CD4-positive, alpha-beta memory T cell (primary cell): ENCODE results near the gene ASB6. TPM values are rescaled to one million over a fixed set of nuclear protein-coding genes. Genes with fewer than 3 reads are reported as not detected.

Source experiments
- CTCF ChIA-PET: fragments of 350-600 bp; sonication (Branson Sonifier 250); formaldehyde crosslinking; loops from one replicate; lab custom pipeline; 2021; ENCODE audit warnings: inconsistent platforms; ENCODE audit not compliant: partially characterized antibody; lab: Charles Lee
- POLR2A ChIA-PET: fragments of 350-600 bp; sonication (Branson Sonifier 250); formaldehyde crosslinking; loops from one replicate; lab custom pipeline; 2021; ENCODE audit not compliant: partially characterized antibody; lab: Charles Lee
- DNase-seq, 5 donors: peaks; one replicate each; pipeline versions ENCODE4 v3.0.0 to v3.0.0-alpha.2; 2020 to 2022; ENCODE audit warnings: mixed read lengths in 1 of 5
- H3K27ac ChIP-seq: one replicate; pipeline ENCODE4 v1.7.0; 2013; ENCODE audit warnings: low read depth, low read length
- H3K27me3 ChIP-seq: 2 replicates; pipeline ENCODE4 v1.7.0; 2013; ENCODE audit warnings: mild to moderate bottlenecking, low read length, moderate library complexity; ENCODE audit not compliant: insufficient read depth
- H3K36me3 ChIP-seq: 2 replicates; pipeline ENCODE4 v1.7.0; 2013; ENCODE audit warnings: mild to moderate bottlenecking, low read length, moderate library complexity; ENCODE audit not compliant: insufficient read depth
- H3K4me1 ChIP-seq: 2 replicates; pipeline ENCODE4 v1.7.0; 2013; ENCODE audit warnings: mild to moderate bottlenecking, low read length, moderate library complexity; ENCODE audit not compliant: insufficient read depth
- H3K4me3 ChIP-seq, 2 donors: one replicate each; pipeline ENCODE4 v1.7.0; 2013; ENCODE audit warnings: low read length in 2 of 2, mild to moderate bottlenecking in 1 of 2
- H3K9me3 ChIP-seq, 2 donors: one replicate each; pipeline ENCODE4 v1.7.0; 2013; ENCODE audit warnings: low read length in 2 of 2, control low read depth in 1 of 2; ENCODE audit not compliant: control insufficient read depth in 1 of 2
- H3K27ac Mint-ChIP-seq, 7 donors: one replicate each; pipeline ENCODE4 v1.8.0; 2020 to 2021; ENCODE audit warnings: mixed read lengths in 7 of 7, mild to moderate bottlenecking in 6 of 7, inconsistent platforms in 3 of 7, moderate library complexity in 3 of 7
- H3K27me3 Mint-ChIP-seq, 2 donors: one replicate each; pipeline ENCODE4 v1.8.0; 2020 to 2021; ENCODE audit warnings: mixed read lengths in 2 of 2
- H3K36me3 Mint-ChIP-seq, 2 donors: one replicate each; pipeline ENCODE4 v1.8.0; 2020 to 2021; ENCODE audit warnings: mixed read lengths in 2 of 2, inconsistent platforms in 1 of 2, mild to moderate bottlenecking in 1 of 2
- H3K4me1 Mint-ChIP-seq, 4 donors: one replicate each; pipeline ENCODE4 v1.8.0; 2020 to 2021; ENCODE audit warnings: mixed read lengths in 4 of 4, mild to moderate bottlenecking in 1 of 4
- H3K4me3 Mint-ChIP-seq, 8 donors: one replicate each; pipeline ENCODE4 v1.8.0; 2020 to 2021; ENCODE audit warnings: mixed read lengths in 8 of 8, mild to moderate bottlenecking in 7 of 8, moderate library complexity in 6 of 8, inconsistent platforms in 3 of 8
- H3K9me3 Mint-ChIP-seq, 8 donors: one replicate each; pipeline ENCODE4 v1.8.0; 2020 to 2021; ENCODE audit warnings: mixed read lengths in 8 of 8, mild to moderate bottlenecking in 5 of 8, inconsistent platforms in 3 of 8, moderate library complexity in 1 of 8
- intact Hi-C: fragments of 100-400 bp; cut with micrococcal nuclease; formaldehyde crosslinking; loops from one replicate; pipeline ENCODE4 v1.15.1; 2023
- polyA plus RNA-seq, 2 donors: library from polyadenylated mRNA; unstranded; fragments of 300-500 nt; fragmentation: Illumina TruSeq; gene quantifications; one replicate each; pipeline ENCODE4 v1.2.3, GENCODE V29; 2021
- total RNA-seq, 2 experiments: library from RNA; stranded (reverse); gene quantifications; one replicate each; pipeline ENCODE4 v1.2.3, GENCODE V29; 2021

Gene ASB6
- total and polyA plus RNA-seq, 4 experiments from 2014 or later, result 17.3 to 33.1 (median 31.4) TPM

DNA sequence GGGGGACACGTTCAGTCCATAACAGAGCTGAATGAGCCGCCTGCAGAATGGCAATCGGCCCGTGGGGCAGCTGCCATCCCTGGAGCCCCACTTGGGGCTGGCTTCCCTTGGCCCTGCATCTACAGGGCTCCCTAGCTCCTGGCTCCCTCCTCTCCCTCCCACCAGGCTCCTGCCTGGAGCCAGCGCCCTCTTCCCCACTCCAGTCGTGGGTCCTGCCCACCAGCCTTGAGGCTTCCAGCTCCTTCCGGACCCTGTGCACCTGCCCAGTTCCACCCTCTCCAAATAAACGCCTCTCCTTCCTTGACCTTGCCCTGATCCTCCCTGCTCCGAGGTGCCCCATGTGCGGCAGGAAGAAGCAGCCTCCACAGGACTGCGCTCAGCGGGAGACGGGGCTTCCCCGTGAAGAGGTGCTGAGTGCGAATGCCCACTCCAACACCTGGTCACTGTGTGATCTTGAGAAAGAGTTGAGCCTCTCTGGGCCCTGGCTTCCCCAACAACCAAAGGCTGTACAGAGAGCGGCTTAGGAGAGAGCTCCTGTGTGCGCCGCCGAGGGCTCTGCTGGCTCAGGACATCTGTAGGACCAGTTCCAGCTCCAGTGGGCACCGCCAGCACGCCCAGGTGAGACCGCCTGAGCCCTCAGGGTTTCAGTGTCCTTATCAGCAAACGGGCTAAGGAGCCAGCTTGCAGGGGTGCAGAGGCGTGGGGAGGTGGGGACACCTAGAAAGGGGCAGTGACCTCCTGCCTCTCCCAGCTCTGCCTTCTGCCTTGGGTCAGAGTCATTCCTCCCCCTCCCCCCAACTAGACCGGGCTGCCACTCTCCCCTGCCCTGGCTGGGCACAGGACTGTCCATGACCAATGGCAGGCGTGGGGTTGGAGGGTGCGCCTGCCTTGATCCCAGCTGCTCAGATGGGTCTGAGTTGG is 33.1 kb downstream of the ASB6 start:
- Mint-ChIP-seq H3K27me3 (no peaks in the 10 kb centered on the region), H3K36me3 (no peaks in the 10 kb centered on the region), H3K4me1 (peaks cover 20 to 56% (median 41%) of the 10 kb centered on the region in 4 donors), H3K4me3 (peak overlapping the region in 5 of 8 donors; percentile 2 to 54 (median 34)), H3K9me3 (no peaks in the 10 kb centered on the region), H3K27ac (peak overlapping the region; percentile 64 to 90 (median 79))
- Histone ChIP-seq H3K36me3 (no peaks in the 10 kb centered on the region), H3K4me1 (peaks cover 36% of the 10 kb centered on the region), H3K9me3 (no peaks in the 10 kb centered on the region), H3K27me3 (no peaks in the 10 kb centered on the region), H3K27ac (peak overlapping the region; percentile 12), H3K4me3 (no peak overlapping the region)
- CTCF ChIA-PET, result interaction anchor here (0.7 to 2.4 kb wide), 12 partner anchors 15 to 477 kb away, joined by 3 to 16 read pairs (median 4); partner anchors contain the start of gene NTMT1
- intact Hi-C loops, result no loop called here
- DNase-seq, result no peak
- POLR2A ChIA-PET, result interaction anchor here (0.5 to 4.1 kb wide), 15 partner anchors 11 to 469 kb away, joined by 3 to 42 read pairs (median 3); partner anchors contain the start of genes IER5L and NTMT1

DNA sequence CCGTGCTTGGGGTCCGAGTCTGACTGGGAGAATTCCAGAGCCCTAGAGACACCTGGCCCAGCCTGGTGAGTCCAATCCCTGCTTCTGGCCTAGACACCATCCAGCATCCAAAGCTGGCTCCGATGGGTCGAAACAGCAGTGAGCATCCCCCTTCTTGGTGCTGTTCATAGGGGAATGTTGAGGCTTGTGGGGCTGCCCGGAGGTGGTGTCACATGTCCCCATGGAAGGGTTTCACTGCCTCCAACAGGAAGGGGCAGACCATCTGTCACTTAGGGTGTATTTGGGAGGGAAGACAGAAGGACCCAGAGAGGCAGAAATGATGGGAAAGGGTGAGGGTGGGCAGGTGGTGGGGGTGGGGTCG is 34.9 kb downstream of the ASB6 start:
- POLR2A ChIA-PET, result interaction anchor here (1.2 to 3.5 kb wide), 6 partner anchors 9 to 469 kb away, joined by 3 to 25 read pairs (median 4); partner anchors contain the start of gene IER5L
- Histone ChIP-seq H3K27me3 (no peaks in the 10 kb centered on the region), H3K27ac (no peak overlapping the region), H3K4me1 (peaks cover 42% of the 10 kb centered on the region), H3K4me3 (no peak overlapping the region), H3K36me3 (no peaks in the 10 kb centered on the region), H3K9me3 (no peaks in the 10 kb centered on the region)
- no peaks in the 10 kb centered on the region for H3K27me3 Mint-ChIP-seq
- peak overlapping the region in 1 of 8 donors; percentile 53 for H3K4me3 Mint-ChIP-seq
- peak overlapping the region in 6 of 7 donors; percentile 69 to 90 (median 83) for H3K27ac Mint-ChIP-seq
- H3K4me1 Mint-ChIP-seq, result peaks cover 20 to 61% (median 43%) of the 10 kb centered on the region in 4 donors
- CTCF ChIA-PET, result interaction anchor here (0.8 to 2.5 kb wide), 6 partner anchors 15 to 475 kb away, joined by 3 to 19 read pairs (median 9); no protein-coding TSS in a partner anchor
- no peaks in the 10 kb centered on the region for H3K9me3 Mint-ChIP-seq
- no peak for DNase-seq
- H3K36me3 Mint-ChIP-seq, result no peaks in the 10 kb centered on the region
- intact Hi-C loops, result no loop called here

DNA sequence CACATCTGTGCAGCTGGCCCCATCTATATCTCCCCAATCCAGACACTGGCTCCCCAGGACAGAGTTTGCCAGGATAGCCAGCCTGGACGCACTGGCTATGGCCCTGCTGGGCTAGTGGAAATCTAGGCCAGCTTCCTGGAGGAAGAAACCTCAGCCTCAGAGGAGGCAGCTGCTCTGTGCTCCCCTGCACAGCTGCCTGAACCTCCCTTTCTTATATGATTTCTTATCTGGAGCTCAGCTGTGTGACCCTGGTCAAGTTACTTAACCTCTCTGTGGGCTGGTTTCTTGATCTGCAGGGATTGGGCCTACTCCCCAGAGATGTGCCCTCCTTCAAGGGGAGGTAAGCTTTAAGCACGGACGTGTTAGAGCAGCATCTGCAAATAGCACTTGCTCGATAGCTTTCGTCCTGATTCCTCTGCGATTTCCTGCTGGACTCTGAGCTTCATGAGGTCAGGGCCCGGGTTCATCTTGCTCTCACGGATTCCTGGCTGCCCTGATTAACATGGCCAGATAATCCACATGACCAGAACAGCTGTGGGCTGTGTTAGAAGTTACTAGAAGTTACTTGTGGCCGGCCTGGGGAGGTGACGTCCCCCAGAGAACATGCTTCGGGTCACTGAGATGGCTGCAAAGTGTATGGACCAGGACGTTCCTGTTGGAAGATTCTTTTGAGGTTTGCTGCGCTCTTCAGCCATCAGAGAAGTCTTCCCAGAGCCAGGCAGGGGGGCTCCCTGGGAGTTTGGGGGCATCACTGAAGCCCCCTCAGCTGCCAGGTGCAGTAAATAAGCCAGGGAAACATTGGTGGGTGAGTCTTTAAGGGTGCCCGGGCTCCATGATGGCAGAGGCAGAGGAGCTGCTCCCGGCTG is 35.6 kb downstream of the ASB6 start:
- intact Hi-C loops, result no loop called here
- no peaks in the 10 kb centered on the region for H3K36me3 Mint-ChIP-seq
- no peaks in the 10 kb centered on the region for H3K9me3 Mint-ChIP-seq
- POLR2A ChIA-PET, result interaction anchor here (1.2 to 3.5 kb wide), 6 partner anchors 194 to 468 kb away, joined by 3 to 25 read pairs (median 4); partner anchors contain the start of gene IER5L
- peak overlapping the region in 1 of 8 donors; percentile 53 for H3K4me3 Mint-ChIP-seq
- peaks cover 19 to 61% (median 43%) of the 10 kb centered on the region in 4 donors for H3K4me1 Mint-ChIP-seq
- H3K27ac ChIP-seq, result no peak overlapping the region
- peak overlapping the region in 6 of 7 donors; percentile 8 to 86 (median 47) for H3K27ac Mint-ChIP-seq
- no peaks in the 10 kb centered on the region for H3K27me3 Mint-ChIP-seq
- DNase-seq, result no peak
- H3K4me3 ChIP-seq, result no peak overlapping the region
- H3K9me3 ChIP-seq, result no peaks in the 10 kb centered on the region
- peaks cover 41% of the 10 kb centered on the region for H3K4me1 ChIP-seq
- H3K27me3 ChIP-seq, result no peaks in the 10 kb centered on the region
- no peaks in the 10 kb centered on the region for H3K36me3 ChIP-seq
- CTCF ChIA-PET, result interaction anchor here (0.8 to 2.5 kb wide), 10 partner anchors 10 to 475 kb away, joined by 3 to 19 read pairs (median 4); no protein-coding TSS in a partner anchor

DNA sequence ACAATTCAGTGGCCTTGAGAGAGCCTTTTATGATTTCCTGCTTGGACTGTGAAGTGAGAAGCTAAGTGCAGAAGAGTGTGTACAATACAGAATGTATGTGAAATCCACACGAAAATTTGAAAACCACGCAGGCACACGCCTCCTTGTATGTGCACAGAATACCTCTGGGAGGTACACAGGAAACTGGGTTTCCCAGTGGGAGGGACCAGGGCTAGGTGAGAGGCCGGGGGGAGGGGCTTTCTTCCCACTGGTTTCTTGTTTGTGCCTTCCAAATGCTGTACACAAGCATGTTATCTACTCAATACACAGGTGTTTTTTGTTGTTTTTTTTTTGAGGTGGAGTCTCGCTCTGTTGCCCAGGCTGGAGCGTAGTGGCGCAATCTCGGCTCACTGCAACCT is 37.2 kb downstream of the ASB6 start:
- Mint-ChIP-seq H3K9me3 (no peaks in the 10 kb centered on the region), H3K36me3 (no peaks in the 10 kb centered on the region), H3K27me3 (no peaks in the 10 kb centered on the region), H3K27ac (peak overlapping the region; percentile 45 to 87 (median 67)), H3K4me3 (peak overlapping the region in 6 of 8 donors; percentile 39 to 63 (median 47)), H3K4me1 (peaks cover 15 to 52% (median 35%) of the 10 kb centered on the region in 4 donors)
- ChIA-PET POLR2A (interaction anchor here (1.0 to 1.5 kb wide), 6 partner anchors 8 to 466 kb away, joined by 3 to 4 read pairs (median 4); partner anchors contain the start of gene IER5L), CTCF (interaction anchor here (1.4 to 2.5 kb wide), 5 partner anchors 33 to 473 kb away, joined by 3 to 19 read pairs (median 4); no protein-coding TSS in a partner anchor)
- intact Hi-C loops, result no loop called here
- no peaks in the 10 kb centered on the region for H3K27me3 ChIP-seq
- H3K27ac ChIP-seq, result no peak overlapping the region
- H3K4me3 ChIP-seq, result no peak overlapping the region
- no peaks in the 10 kb centered on the region for H3K36me3 ChIP-seq
- H3K4me1 ChIP-seq, result peaks cover 31% of the 10 kb centered on the region
- DNase-seq, result no peak
- H3K9me3 ChIP-seq, result no peaks in the 10 kb centered on the region

DNA sequence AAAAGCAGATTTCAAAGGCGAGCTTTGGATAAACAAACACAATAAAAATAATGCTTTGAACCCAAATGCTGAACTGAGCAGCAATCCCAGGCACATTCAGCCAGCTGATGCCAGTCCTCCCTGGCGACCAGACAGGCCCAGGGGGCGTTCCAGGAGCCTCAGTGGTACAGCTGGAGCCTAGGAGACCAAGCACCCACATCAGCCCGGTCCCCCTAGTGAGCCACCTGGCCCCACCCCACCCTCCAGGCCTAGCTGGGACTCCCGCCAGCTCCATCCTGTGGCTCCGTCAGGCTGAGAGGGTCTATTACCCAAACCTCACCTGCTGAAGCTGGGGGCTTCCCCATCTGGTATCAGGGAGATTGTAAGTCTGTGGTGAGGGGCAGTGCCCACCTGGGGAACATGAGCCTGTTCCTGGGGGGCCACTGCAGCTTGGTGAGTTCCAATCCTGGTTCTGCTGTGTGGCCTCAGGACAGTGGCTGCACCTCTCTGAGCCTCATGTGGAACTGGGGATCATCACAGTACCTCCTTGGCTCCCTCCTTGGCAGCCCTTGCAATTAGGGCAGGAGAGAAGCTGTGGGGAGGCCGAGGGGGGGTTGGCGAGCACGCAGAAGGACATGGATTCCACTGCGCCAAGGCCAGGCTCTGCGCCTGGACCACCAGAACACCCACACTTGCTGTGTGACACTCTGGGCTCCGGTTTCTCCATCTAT is 37.7 kb downstream of the ASB6 start:
- Mint-ChIP-seq H3K27ac (peak overlapping the region in 5 of 7 donors; percentile 45 to 87 (median 62)), H3K27me3 (no peaks in the 10 kb centered on the region), H3K4me3 (peak overlapping the region in 4 of 8 donors; percentile 43 to 63 (median 47)), H3K4me1 (peaks cover 12 to 48% (median 33%) of the 10 kb centered on the region in 4 donors), H3K36me3 (no peaks in the 10 kb centered on the region), H3K9me3 (no peaks in the 10 kb centered on the region)
- Histone ChIP-seq H3K9me3 (no peaks in the 10 kb centered on the region), H3K27ac (no peak overlapping the region), H3K27me3 (no peaks in the 10 kb centered on the region), H3K4me3 (no peak overlapping the region), H3K4me1 (peaks cover 28% of the 10 kb centered on the region), H3K36me3 (no peaks in the 10 kb centered on the region)
- intact Hi-C loops, result no loop called here
- no peak for DNase-seq
- ChIA-PET POLR2A (interaction anchor here (1.0 to 1.5 kb wide), 5 partner anchors 8 to 465 kb away, joined by 3 to 4 read pairs (median 4); partner anchors contain the start of gene IER5L), CTCF (interaction anchor here (1.4 to 2.5 kb wide), 4 partner anchors 430 to 472 kb away, joined by 3 to 19 read pairs (median 6); no protein-coding TSS in a partner anchor)
